HS-5 (cell line): ENCODE results near the gene YY2.

Experiments
- DNase-seq: peaks from one replicate; pipeline ENCODE4 v3.0.0-alpha.2; 2012; ENCODE audit warnings: low read depth

Gene YY2

GRCh38 chrX:21875013-21875412 lies 19.2 kb downstream of the YY2 start:
- no peak for DNase-seq

- no peak for DNase-seq
Measured at GRCh38 chrX:21881881-21882574, 26.2 kb downstream of the YY2 start.

GRCh38 chrX:21883258-21883657 lies 27.5 kb downstream of the YY2 start:
- no peak for DNase-seq

- DNase-seq = no peak
Measured at GRCh38 chrX:21885568-21885967, 29.8 kb downstream of the YY2 start.

GRCh38 chrX:21905313-21905712 lies 49.5 kb downstream of the YY2 start:
- no peak for DNase-seq

GRCh38 chrX:21905953-21906352 lies 50.2 kb downstream of the YY2 start:
- DNase-seq = no peak

GRCh38 chrX:21907260-21907659 lies 51.5 kb downstream of the YY2 start:
- DNase-seq = no peak
